GM23338 (cell line): Measurements from ENCODE around the gene MYOZ1. TPM values are rescaled to one million over a fixed set of nuclear protein-coding genes. Genes with fewer than 3 reads are reported as not detected.
"Not testable (repeated sequence)": the region's sequence is repeated elsewhere in the genome, so short reads cannot be mapped to it uniquely, and the experiment has no call there.

ENCODE experiments used
- ATAC-seq: fragments of 200-7000 bp; cut with Tn5 transposase; 3 replicates; pipeline ENCODE4 v1.9.1; 2020
- DNase-seq: peaks from one replicate; pipeline ENCODE4 v3.0.0-alpha.2; 2015; ENCODE audit warnings: low spot score
- H2AFZ ChIP-seq: fragments of 200-600 bp; sonication (generic); 2 replicates; pipeline ENCODE4 v1.8.0; 2016; ENCODE audit warnings: antibody characterized with exemption, mild to moderate bottlenecking, moderate library complexity
- H3F3A ChIP-seq: fragments of 200-600 bp; sonication (generic); replicated peaks from 2 replicates; pipeline ENCODE4 v1.8.0; 2017; ENCODE audit warnings: antibody characterized with exemption, mixed run types, low read depth
- H3K27ac ChIP-seq: fragments of 200-600 bp; sonication (generic); 2 replicates; pipeline ENCODE4 v1.6.1; 2016; ENCODE audit warnings: low read depth
- H3K27me3 ChIP-seq: fragments of 200-600 bp; sonication (generic); 2 replicates; pipeline ENCODE4 v1.8.0; 2016; ENCODE audit warnings: mild to moderate bottlenecking, mixed run types, moderate library complexity; ENCODE audit not compliant: insufficient read depth
- H3K36me3 ChIP-seq: fragments of 200-600 bp; sonication (generic); 2 replicates; pipeline ENCODE4 v1.8.0; 2016; ENCODE audit warnings: mild to moderate bottlenecking; ENCODE audit not compliant: insufficient read depth
- H3K4me1 ChIP-seq: fragments of 200-600 bp; sonication (generic); 2 replicates; pipeline ENCODE4 v1.8.0; 2016; ENCODE audit warnings: mild to moderate bottlenecking, moderate library complexity; ENCODE audit not compliant: insufficient read depth
- H3K4me2 ChIP-seq: fragments of 200-600 bp; sonication (generic); 2 replicates; pipeline ENCODE4 v1.7.1; 2017; ENCODE audit warnings: mixed run types
- H3K4me3 ChIP-seq: fragments of 200-600 bp; sonication (generic); 2 replicates; pipeline ENCODE4 v1.6.1; 2016; ENCODE audit warnings: mixed run types
- H3K79me2 ChIP-seq: fragments of 200-600 bp; sonication (generic); replicated peaks from 2 replicates; pipeline ENCODE4 v1.8.0; 2017; ENCODE audit warnings: mild to moderate bottlenecking; ENCODE audit not compliant: insufficient read depth
- H3K9me2 ChIP-seq: fragments of 200-600 bp; sonication (generic); 2 replicates; pipeline ENCODE4 v1.8.0; 2017; ENCODE audit not compliant: insufficient read depth
- H4K20me1 ChIP-seq: fragments of 200-600 bp; sonication (generic); replicated peaks from 2 replicates; pipeline ENCODE4 v1.8.0; 2017; ENCODE audit warnings: mild to moderate bottlenecking; ENCODE audit not compliant: insufficient read depth
- H3K27ac Mint-ChIP-seq: 2 replicates; pipeline ENCODE4 v1.8.0; 2020; ENCODE audit warnings: inconsistent platforms, mild to moderate bottlenecking, moderate library complexity, mixed read lengths
- H3K27me3 Mint-ChIP-seq: 3 replicates; pipeline ENCODE4 v1.8.0; 2022; ENCODE audit warnings: low read depth, mild to moderate bottlenecking, moderate library complexity, mixed read lengths, inconsistent platforms; ENCODE audit not compliant: insufficient read depth, poor library complexity
- H3K36me3 Mint-ChIP-seq: 3 replicates; pipeline ENCODE4 v1.8.0; 2021; ENCODE audit warnings: low read depth, mild to moderate bottlenecking, inconsistent platforms, moderate library complexity, mixed read lengths
- H3K4me1 Mint-ChIP-seq: 3 replicates; pipeline ENCODE4 v1.8.0; 2020; ENCODE audit warnings: mild to moderate bottlenecking, inconsistent platforms, mixed read lengths
- H3K4me3 Mint-ChIP-seq: 3 replicates; pipeline ENCODE4 v1.8.0; 2021; ENCODE audit warnings: moderate library complexity, mild to moderate bottlenecking, inconsistent platforms, mixed read lengths
- H3K9me3 Mint-ChIP-seq: 3 replicates; pipeline ENCODE4 v1.8.0; 2020; ENCODE audit warnings: moderate library complexity, mild to moderate bottlenecking, inconsistent platforms, mixed read lengths
- EZH2 ChIP-seq: fragments of 200-600 bp; sonication (generic); IDR thresholded peaks from one replicate; pipeline ENCODE4 v1.8.0; 2017; ENCODE audit warnings: antibody characterized with exemption, mild to moderate bottlenecking, low read depth; ENCODE audit not compliant: unreplicated experiment
- JUNB ChIP-seq: IDR thresholded peaks from one replicate; pipeline ENCODE4 v1.6.1; 2016; ENCODE audit warnings: antibody characterized with exemption; ENCODE audit not compliant: unreplicated experiment
- POLR2AphosphoS5 ChIP-seq: IDR thresholded peaks from 2 replicates; pipeline ENCODE4 v1.6.1; 2016; ENCODE audit warnings: antibody characterized with exemption, low read depth
- ZNF331 ChIP-seq: fragments of 250-450 bp; sonication (Bioruptor Pico); IDR thresholded peaks from 2 replicates; pipeline ENCODE4 v1.5.0; 2020; ENCODE audit warnings: low read depth, mild to moderate bottlenecking, moderate library complexity
- polyA plus RNA-seq: library from polyadenylated mRNA; unstranded; fragments of >200 nt; fragmentation: Nextera tagmentation; extraction: Ambion mirVana; gene quantifications from 2 replicates; pipeline ENCODE4 v1.2.1, GENCODE V29; 2016
- total RNA-seq: library from RNA; depleted of rRNA; stranded (reverse); fragments of >200 nt; shearing (Covaris generic); gene quantifications from 2 replicates; pipeline ENCODE4 v1.2.3, GENCODE V29; 2014
- TF ChIP-seq, protein P1 (sequence below): fragments of 250-450 bp; sonication (Bioruptor Pico); IDR thresholded peaks from 2 replicates; pipeline ENCODE4 v1.5.0; 2020; ENCODE audit warnings: mild to moderate bottlenecking, moderate library complexity
- TF ChIP-seq, protein P2 (sequence below), 2 experiments: fragments of 200-600 bp in 1 of 2; sonication (generic) in 1 of 2; conservative IDR thresholded peaks; 2 replicates each; pipeline versions ENCODE4 v1.5.1 to v1.6.1; 2016 to 2017; ENCODE audit warnings: antibody characterized with exemption in 2 of 2, low read depth in 2 of 2, mild to moderate bottlenecking in 2 of 2, moderate library complexity in 1 of 2

The MYOZ1 gene
- total and polyA plus RNA-seq, 2 experiments from 2014 or later: 2.4 to 2.7 TPM

DNA sequence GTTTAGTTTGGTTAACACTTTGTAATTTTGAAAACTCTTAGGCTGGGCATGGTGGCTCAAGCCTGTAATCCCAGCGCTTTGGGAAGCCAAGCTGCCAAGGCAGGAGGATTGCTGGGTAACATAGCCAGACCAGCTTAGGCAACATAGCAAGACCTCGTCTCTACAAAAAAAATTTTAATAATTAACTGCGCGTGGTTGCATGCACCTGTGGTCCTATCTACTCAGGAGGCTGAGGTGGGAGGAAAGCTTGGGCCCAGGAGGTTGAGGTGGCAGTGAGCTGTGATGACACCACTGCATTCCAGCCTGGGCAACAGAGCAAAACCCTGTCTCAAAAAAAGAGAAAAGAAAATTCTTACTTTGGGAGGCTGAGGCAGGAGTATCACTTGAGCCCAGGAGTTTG, 18.2 kb downstream of the MYOZ1 start:
- Histone ChIP-seq H3K27ac (peak overlapping the region; percentile 63; the same call in 1 of the 2 replicates), H3K36me3 (no peaks in the 10 kb centered on the region)
- no peak overlapping the region for H3K4me3 Mint-ChIP-seq

DNA sequence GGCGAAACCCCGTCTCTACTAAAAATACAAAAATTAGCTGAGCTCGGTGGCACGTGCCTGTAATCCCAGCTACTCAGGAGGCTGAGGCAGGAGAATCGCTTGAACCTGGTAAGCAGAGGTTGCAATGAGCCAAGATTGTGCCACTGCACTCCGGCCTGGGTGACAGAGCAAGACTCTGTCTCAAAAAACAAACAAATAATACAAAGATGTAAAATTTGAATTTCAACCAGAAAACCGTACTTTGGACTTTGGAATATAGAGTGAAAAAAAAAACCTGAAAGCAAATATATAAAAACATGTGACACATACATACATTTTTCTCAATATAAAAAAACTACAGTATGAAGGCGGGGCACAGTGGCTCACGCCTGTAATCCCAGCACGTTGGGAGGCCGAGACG, 20.3 kb downstream of the MYOZ1 start:
- not testable (repeated sequence) for H3K27ac Mint-ChIP-seq, H3K4me2 ChIP-seq, H3K27me3 ChIP-seq, H3K27ac ChIP-seq, H3K9me2 ChIP-seq, H3K9me3 Mint-ChIP-seq, DNase-seq, H3F3A ChIP-seq, H3K4me3 ChIP-seq, H3K4me1 ChIP-seq, H3K36me3 Mint-ChIP-seq, ATAC-seq, H3K27me3 Mint-ChIP-seq, H4K20me1 ChIP-seq, H3K36me3 ChIP-seq, H3K4me3 Mint-ChIP-seq, H3K4me1 Mint-ChIP-seq, H2AFZ ChIP-seq
- H3K79me2 ChIP-seq: peaks cover 40% of the 10 kb centered on the region

More for the DNA sequence above, 18.2 kb downstream of the MYOZ1 start:
- H2AFZ ChIP-seq: no peak overlapping the region
- Mint-ChIP-seq H3K27ac (no peak overlapping the region), H3K4me1 (peaks cover 4% of the 10 kb centered on the region; the same call in 1 of the 3 replicates), H3K27me3 (peaks cover 8% of the 10 kb centered on the region), H3K9me3 (no peaks in the 10 kb centered on the region), H3K36me3 (no peaks in the 10 kb centered on the region; the same call in 2 of the 3 replicates)
- H3K79me2 ChIP-seq: peaks cover 54% of the 10 kb centered on the region
- H3K9me2 ChIP-seq: no peaks in the 10 kb centered on the region
- DNase-seq (no peak), ATAC-seq (no peak)
- H4K20me1 ChIP-seq: no peaks in the 10 kb centered on the region
- H3F3A ChIP-seq: peaks cover 11% of the 10 kb centered on the region; the same call in 1 of the 2 replicates
- H3K27me3 ChIP-seq: no peaks in the 10 kb centered on the region
- TF ChIP-seq ZNF331 (CRISPR knock-in tag) (no peak), POLR2AphosphoS5 (no peak), EZH2 (no peak), JUNB (no peak)
- TF ChIP-seq, protein P1, sequence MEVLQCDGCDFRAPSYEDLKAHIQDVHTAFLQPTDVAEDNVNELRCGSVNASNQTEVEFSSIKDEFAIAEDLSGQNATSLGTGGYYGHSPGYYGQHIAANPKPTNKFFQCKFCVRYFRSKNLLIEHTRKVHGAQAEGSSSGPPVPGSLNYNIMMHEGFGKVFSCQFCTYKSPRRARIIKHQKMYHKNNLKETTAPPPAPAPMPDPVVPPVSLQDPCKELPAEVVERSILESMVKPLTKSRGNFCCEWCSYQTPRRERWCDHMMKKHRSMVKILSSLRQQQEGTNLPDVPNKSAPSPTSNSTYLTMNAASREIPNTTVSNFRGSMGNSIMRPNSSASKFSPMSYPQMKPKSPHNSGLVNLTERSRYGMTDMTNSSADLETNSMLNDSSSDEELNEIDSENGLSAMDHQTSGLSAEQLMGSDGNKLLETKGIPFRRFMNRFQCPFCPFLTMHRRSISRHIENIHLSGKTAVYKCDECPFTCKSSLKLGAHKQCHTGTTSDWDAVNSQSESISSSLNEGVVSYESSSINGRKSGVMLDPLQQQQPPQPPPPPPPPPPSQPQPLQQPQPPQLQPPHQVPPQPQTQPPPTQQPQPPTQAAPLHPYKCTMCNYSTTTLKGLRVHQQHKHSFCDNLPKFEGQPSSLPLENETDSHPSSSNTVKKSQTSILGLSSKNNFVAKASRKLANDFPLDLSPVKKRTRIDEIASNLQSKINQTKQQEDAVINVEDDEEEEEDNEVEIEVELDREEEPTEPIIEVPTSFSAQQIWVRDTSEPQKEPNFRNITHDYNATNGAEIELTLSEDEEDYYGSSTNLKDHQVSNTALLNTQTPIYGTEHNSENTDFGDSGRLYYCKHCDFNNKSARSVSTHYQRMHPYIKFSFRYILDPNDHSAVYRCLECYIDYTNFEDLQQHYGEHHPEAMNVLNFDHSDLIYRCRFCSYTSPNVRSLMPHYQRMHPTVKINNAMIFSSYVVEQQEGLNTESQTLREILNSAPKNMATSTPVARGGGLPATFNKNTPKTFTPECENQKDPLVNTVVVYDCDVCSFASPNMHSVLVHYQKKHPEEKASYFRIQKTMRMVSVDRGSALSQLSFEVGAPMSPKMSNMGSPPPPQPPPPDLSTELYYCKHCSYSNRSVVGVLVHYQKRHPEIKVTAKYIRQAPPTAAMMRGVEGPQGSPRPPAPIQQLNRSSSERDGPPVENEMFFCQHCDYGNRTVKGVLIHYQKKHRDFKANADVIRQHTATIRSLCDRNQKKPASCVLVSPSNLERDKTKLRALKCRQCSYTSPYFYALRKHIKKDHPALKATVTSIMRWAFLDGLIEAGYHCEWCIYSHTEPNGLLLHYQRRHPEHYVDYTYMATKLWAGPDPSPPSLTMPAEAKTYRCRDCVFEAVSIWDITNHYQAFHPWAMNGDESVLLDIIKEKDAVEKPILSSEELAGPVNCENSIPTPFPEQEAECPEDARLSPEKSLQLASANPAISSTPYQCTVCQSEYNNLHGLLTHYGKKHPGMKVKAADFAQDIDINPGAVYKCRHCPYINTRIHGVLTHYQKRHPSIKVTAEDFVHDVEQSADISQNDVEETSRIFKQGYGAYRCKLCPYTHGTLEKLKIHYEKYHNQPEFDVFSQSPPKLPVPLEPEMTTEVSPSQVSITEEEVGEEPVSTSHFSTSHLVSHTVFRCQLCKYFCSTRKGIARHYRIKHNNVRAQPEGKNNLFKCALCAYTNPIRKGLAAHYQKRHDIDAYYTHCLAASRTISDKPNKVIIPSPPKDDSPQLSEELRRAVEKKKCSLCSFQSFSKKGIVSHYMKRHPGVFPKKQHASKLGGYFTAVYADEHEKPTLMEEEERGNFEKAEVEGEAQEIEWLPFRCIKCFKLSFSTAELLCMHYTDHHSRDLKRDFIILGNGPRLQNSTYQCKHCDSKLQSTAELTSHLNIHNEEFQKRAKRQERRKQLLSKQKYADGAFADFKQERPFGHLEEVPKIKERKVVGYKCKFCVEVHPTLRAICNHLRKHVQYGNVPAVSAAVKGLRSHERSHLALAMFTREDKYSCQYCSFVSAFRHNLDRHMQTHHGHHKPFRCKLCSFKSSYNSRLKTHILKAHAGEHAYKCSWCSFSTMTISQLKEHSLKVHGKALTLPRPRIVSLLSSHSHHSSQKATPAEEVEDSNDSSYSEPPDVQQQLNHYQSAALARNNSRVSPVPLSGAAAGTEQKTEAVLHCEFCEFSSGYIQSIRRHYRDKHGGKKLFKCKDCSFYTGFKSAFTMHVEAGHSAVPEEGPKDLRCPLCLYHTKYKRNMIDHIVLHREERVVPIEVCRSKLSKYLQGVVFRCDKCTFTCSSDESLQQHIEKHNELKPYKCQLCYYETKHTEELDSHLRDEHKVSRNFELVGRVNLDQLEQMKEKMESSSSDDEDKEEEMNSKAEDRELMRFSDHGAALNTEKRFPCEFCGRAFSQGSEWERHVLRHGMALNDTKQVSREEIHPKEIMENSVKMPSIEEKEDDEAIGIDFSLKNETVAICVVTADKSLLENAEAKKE: no peak
- TF ChIP-seq, protein P2, sequence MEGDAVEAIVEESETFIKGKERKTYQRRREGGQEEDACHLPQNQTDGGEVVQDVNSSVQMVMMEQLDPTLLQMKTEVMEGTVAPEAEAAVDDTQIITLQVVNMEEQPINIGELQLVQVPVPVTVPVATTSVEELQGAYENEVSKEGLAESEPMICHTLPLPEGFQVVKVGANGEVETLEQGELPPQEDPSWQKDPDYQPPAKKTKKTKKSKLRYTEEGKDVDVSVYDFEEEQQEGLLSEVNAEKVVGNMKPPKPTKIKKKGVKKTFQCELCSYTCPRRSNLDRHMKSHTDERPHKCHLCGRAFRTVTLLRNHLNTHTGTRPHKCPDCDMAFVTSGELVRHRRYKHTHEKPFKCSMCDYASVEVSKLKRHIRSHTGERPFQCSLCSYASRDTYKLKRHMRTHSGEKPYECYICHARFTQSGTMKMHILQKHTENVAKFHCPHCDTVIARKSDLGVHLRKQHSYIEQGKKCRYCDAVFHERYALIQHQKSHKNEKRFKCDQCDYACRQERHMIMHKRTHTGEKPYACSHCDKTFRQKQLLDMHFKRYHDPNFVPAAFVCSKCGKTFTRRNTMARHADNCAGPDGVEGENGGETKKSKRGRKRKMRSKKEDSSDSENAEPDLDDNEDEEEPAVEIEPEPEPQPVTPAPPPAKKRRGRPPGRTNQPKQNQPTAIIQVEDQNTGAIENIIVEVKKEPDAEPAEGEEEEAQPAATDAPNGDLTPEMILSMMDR (conservative IDR thresholded peaks at IDR 0.05; ENCODE audit: low read depth in 2 of 2): no peak
- H3K4me1 ChIP-seq: no peaks in the 10 kb centered on the region
- H3K4me3 ChIP-seq: no peak overlapping the region
- no peak overlapping the region for H3K4me2 ChIP-seq

DNA sequence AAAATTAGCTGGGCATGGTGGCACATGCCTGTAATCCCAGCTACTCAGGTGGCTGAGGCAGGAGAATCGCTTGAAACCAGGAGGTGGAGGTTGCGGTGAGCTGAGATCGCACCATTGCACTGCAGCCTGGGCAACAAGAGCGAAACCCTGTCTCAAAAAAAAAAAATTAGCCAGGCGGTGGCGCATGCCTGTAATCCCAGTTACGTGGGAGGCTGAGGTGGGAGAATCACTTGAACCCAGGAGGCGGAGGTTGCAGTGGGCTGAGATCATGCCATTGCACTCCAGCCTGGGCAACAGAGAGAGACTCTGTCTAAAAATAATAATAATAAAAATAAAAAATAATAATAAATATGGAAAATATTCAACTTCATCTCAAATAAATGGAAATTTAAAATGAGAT, 24.1 kb downstream of the MYOZ1 start:
- not testable (repeated sequence) for H3K4me2 ChIP-seq, H3K27me3 ChIP-seq, H3K27ac ChIP-seq, H3K4me1 ChIP-seq, H4K20me1 ChIP-seq, H3F3A ChIP-seq, H3K27me3 Mint-ChIP-seq, DNase-seq, H3K36me3 ChIP-seq, H3K4me1 Mint-ChIP-seq, H3K36me3 Mint-ChIP-seq, ATAC-seq, H3K27ac Mint-ChIP-seq, H2AFZ ChIP-seq, H3K4me3 Mint-ChIP-seq, H3K9me2 ChIP-seq, H3K9me3 Mint-ChIP-seq, H3K4me3 ChIP-seq
- H3K79me2 ChIP-seq: peaks cover 22% of the 10 kb centered on the region
